CD4-positive, alpha-beta T cell (primary cell): ENCODE results near the gene RCAN2. TPM values are rescaled to one million over a fixed set of nuclear protein-coding genes. Genes with fewer than 3 reads are reported as not detected.

Source experiments
- ATAC-seq: fragments of 200-7000 bp; cut with Tn5 transposase; one replicate; pipeline ENCODE4 v1.10.0; 2022; ENCODE audit warnings: mild to moderate bottlenecking; ENCODE audit not compliant: poor library complexity
- CTCF ChIA-PET: fragments of 350-600 bp; sonication (Branson Sonifier 250); formaldehyde crosslinking; loops from one replicate; lab custom pipeline; 2021; ENCODE audit warnings: antibody characterized with exemption, inconsistent platforms; lab: Charles Lee
- POLR2A ChIA-PET: fragments of 350-600 bp; sonication (Branson Sonifier 250); formaldehyde crosslinking; loops from one replicate; lab custom pipeline; 2021; ENCODE audit warnings: antibody characterized with exemption, inconsistent platforms; lab: Charles Lee
- DNase-seq, 14 experiments: peaks; one replicate each; pipeline ENCODE4 v3.0.0-alpha.2; 2013 to 2020; ENCODE audit warnings: mixed read lengths in 2 of 14
- H3K27ac ChIP-seq, 2 donors: one replicate each; pipeline versions ENCODE4 v1.5.1 to v1.7.0; 2013; ENCODE audit warnings: low read length in 2 of 2, low read depth in 1 of 2, mild to moderate bottlenecking in 1 of 2
- H3K27me3 ChIP-seq, 2 experiments: 1 replicate in 1 of 2; 2 replicates in 1 of 2; pipeline versions ENCODE4 v1.6.1 to v1.7.0; 2013; ENCODE audit warnings: low read length in 2 of 2, control low read depth in 1 of 2, mild to moderate bottlenecking in 1 of 2, moderate library complexity in 1 of 2; ENCODE audit not compliant: insufficient read depth in 2 of 2, control insufficient read depth in 1 of 2
- H3K36me3 ChIP-seq: one replicate; pipeline ENCODE4 v1.6.1; 2013; ENCODE audit warnings: low read length, control low read depth; ENCODE audit not compliant: insufficient read depth
- H3K4me1 ChIP-seq: one replicate; pipeline ENCODE4 v1.6.1; 2013; ENCODE audit warnings: low read length, control low read depth; ENCODE audit not compliant: insufficient read depth
- H3K4me3 ChIP-seq: one replicate; pipeline ENCODE4 v1.5.1; 2013; ENCODE audit warnings: mild to moderate bottlenecking, low read length, moderate library complexity
- H3K9me3 ChIP-seq, 2 experiments: 1 replicate in 1 of 2; 2 replicates in 1 of 2; pipeline versions ENCODE4 v1.6.1 to v1.7.0; 2013; ENCODE audit warnings: low read length in 2 of 2, mild to moderate bottlenecking in 2 of 2, control low read depth in 1 of 2, moderate library complexity in 1 of 2; ENCODE audit not compliant: control insufficient read depth in 1 of 2, insufficient read depth in 1 of 2
- H3K27ac Mint-ChIP-seq: one replicate; pipeline ENCODE4 v1.8.0; 2020; ENCODE audit warnings: mixed read lengths
- H3K27me3 Mint-ChIP-seq: one replicate; pipeline ENCODE4 v1.8.0; 2021; ENCODE audit warnings: mixed read lengths
- H3K36me3 Mint-ChIP-seq: one replicate; pipeline ENCODE4 v1.8.0; 2021; ENCODE audit warnings: low read depth, mixed read lengths
- H3K4me1 Mint-ChIP-seq: one replicate; pipeline ENCODE4 v1.8.0; 2021; ENCODE audit warnings: low read depth, mixed read lengths
- H3K4me3 Mint-ChIP-seq: one replicate; pipeline ENCODE4 v1.8.0; 2020; ENCODE audit warnings: mild to moderate bottlenecking, mixed read lengths
- H3K9me3 Mint-ChIP-seq: one replicate; pipeline ENCODE4 v1.8.0; 2020; ENCODE audit warnings: mixed read lengths
- intact Hi-C, 2 experiments: fragments of 100-400 bp; cut with DNase I in 1 of 2; cut with micrococcal nuclease in 1 of 2; formaldehyde crosslinking; loops; one replicate each; pipeline versions ENCODE4 v1.15.1 to v1.9.0; 2023 to 2025; cut with DNase I, micrococcal nuclease
- total RNA-seq, 174 experiments: library from RNA in 2 of 174; stranded (reverse) in 2 of 174; gene quantifications; one replicate each; pipeline ENCODE4 v1.2.3 and lab custom pipeline; 2021 to 2026
- TF ChIP-seq, protein P1 (sequence below): fragments of 200-600 bp; IDR thresholded peaks from one replicate; pipeline ENCODE4 v1.8.0; 2022; ENCODE audit warnings: antibody characterized with exemption, mild to moderate bottlenecking

RCAN2 gene
- total RNA-seq, 2 experiments from 2014 or later, result not detected

DNA sequence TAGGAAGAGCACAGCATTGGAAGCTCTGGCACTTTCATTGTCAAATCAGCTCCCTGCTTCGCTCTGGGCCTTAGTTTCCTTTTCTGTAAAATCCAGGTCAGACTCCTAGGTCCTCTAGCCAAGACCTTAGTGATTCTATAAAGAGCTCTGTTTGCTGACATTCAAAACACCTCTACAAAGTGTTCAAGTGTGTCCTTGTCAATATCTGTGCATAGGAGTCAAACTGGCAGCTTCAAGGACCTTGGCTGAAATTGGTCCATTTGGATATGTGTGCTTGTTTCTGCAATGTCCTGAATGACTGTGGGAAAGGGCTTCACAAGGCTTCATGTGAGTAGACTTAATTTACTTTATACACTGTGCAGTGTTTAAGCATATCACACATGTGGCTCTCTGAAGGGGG, 246.6 kb downstream of the RCAN2 start:
- no peak for ATAC-seq
- DNase-seq, result no peak
- Histone ChIP-seq H3K27ac (no peak overlapping the region), H3K4me1 (no peaks in the 10 kb centered on the region), H3K9me3 (no peaks in the 10 kb centered on the region), H3K4me3 (no peak overlapping the region), H3K27me3 (no peaks in the 10 kb centered on the region), H3K36me3 (no peaks in the 10 kb centered on the region)
- intact Hi-C loops, result no loop called here
- Mint-ChIP-seq H3K27me3 (peaks cover 3% of the 10 kb centered on the region), H3K4me3 (no peak overlapping the region), H3K4me1 (no peaks in the 10 kb centered on the region), H3K9me3 (no peaks in the 10 kb centered on the region), H3K36me3 (no peaks in the 10 kb centered on the region), H3K27ac (no peak overlapping the region)
- TF ChIP-seq, protein P1, sequence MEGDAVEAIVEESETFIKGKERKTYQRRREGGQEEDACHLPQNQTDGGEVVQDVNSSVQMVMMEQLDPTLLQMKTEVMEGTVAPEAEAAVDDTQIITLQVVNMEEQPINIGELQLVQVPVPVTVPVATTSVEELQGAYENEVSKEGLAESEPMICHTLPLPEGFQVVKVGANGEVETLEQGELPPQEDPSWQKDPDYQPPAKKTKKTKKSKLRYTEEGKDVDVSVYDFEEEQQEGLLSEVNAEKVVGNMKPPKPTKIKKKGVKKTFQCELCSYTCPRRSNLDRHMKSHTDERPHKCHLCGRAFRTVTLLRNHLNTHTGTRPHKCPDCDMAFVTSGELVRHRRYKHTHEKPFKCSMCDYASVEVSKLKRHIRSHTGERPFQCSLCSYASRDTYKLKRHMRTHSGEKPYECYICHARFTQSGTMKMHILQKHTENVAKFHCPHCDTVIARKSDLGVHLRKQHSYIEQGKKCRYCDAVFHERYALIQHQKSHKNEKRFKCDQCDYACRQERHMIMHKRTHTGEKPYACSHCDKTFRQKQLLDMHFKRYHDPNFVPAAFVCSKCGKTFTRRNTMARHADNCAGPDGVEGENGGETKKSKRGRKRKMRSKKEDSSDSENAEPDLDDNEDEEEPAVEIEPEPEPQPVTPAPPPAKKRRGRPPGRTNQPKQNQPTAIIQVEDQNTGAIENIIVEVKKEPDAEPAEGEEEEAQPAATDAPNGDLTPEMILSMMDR, result no peak
- POLR2A ChIA-PET, result no interaction called here
- CTCF ChIA-PET, result no interaction called here

DNA sequence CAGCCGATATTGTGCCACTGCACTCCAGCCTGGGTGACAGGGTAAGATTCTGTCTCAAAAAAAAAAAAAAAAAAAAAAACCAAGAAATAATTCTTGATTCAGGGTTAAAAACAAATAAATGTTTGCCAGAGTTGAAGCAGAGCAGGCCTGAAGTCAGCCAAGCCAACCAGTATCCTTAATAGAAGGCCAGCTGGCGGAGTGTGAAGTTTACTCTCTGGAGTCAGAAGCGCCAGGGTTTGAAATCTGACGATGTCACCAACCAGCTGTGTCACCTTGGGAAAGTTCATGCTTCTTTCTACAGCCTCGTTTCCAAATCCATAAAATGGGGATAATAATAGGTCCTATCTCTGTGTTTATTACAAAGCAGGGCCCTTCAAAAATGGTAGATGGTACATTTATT, 247.5 kb downstream of the RCAN2 start:
- TF ChIP-seq, protein P1, result no peak
- Histone ChIP-seq H3K27me3 (no peaks in the 10 kb centered on the region), H3K4me3 (no peak overlapping the region), H3K36me3 (no peaks in the 10 kb centered on the region), H3K27ac (no peak overlapping the region), H3K9me3 (no peaks in the 10 kb centered on the region), H3K4me1 (no peaks in the 10 kb centered on the region)
- ChIA-PET POLR2A (no interaction called here), CTCF (no interaction called here)
- intact Hi-C loops, result no loop called here
- DNase-seq (no peak), ATAC-seq (no peak)
- H3K4me1 Mint-ChIP-seq, result no peaks in the 10 kb centered on the region
- H3K4me3 Mint-ChIP-seq, result no peak overlapping the region
- H3K27me3 Mint-ChIP-seq, result peaks cover 12% of the 10 kb centered on the region
- no peak overlapping the region for H3K27ac Mint-ChIP-seq
- no peaks in the 10 kb centered on the region for H3K9me3 Mint-ChIP-seq
- no peaks in the 10 kb centered on the region for H3K36me3 Mint-ChIP-seq

DNA sequence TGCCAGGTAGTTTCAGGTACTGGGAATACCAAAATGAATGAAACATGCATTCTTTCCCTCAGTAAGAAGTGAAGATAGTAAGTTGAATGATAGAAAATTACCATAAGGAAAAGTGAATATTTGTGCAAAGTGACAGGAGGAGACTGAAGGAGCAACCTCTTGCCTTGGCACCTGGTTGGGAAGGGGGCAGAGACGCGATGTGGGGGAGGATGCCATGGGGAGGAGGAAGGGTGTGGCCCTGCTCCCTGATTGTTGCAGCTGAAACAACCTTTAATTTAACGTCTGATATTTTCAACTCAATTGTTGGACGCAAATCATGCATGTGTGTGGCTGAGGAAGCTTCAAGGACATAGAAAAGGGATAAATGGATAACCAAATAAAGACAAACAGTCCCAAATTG, 248.3 kb downstream of the RCAN2 start:
- Histone ChIP-seq H3K4me3 (no peak overlapping the region), H3K27me3 (no peaks in the 10 kb centered on the region), H3K36me3 (no peaks in the 10 kb centered on the region), H3K4me1 (no peaks in the 10 kb centered on the region), H3K9me3 (no peaks in the 10 kb centered on the region), H3K27ac (no peak overlapping the region)
- H3K9me3 Mint-ChIP-seq, result no peaks in the 10 kb centered on the region
- no peak for ATAC-seq
- no peaks in the 10 kb centered on the region for H3K4me1 Mint-ChIP-seq
- H3K4me3 Mint-ChIP-seq, result no peak overlapping the region
- TF ChIP-seq, protein P1, result no peak
- CTCF ChIA-PET, result no interaction called here
- no peak overlapping the region for H3K27ac Mint-ChIP-seq
- POLR2A ChIA-PET, result no interaction called here
- H3K27me3 Mint-ChIP-seq, result peaks cover 17% of the 10 kb centered on the region
- intact Hi-C loops, result no loop called here
- H3K36me3 Mint-ChIP-seq, result no peaks in the 10 kb centered on the region
- no peak for DNase-seq
